ENCODE data around the gene LYRM2.
"Not testable (repeated sequence)": the region's sequence is repeated elsewhere in the genome, so short reads cannot be mapped to it uniquely, and the experiment has no call there.

LYRM2 gene

DNA sequence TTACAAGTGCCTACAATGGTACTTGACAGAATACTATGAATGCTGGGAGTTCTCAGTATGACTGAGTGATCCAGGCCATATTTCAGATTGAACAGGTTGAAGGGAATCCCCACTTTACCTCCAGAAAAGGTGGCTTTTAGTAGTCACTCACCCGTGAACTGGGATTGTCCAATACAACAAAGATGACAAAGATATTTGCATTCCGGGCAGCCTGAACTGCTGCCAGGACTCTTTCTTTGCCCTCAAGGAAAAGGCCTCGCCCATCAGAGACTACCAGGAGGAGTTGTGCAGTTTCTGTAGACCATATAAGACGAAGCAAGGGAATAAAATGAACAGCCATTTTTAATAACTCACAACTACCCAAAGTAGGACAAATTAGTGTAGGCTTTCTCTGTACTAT lies 6.3 kb upstream of the LYRM2 start:
- DNase-seq: no peak

DNA sequence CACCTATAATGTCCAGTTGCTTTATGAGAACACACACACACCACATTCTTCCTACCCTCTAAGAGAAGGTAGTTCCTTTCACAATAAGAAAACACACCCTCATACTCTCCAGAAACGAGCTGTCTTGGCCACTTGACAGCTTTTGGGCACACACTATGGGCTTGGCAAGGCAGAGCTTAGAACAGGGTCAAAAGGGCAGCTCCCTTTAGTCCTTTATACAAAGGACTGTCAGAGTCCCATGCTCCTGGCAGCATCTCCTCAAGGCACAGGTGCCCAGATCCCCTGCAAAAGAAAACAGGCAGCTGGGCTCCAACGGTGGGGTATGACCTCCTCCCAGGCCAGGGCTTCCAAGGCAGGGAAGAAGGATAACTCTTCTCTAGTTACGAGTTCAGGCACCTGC lies 4.9 kb upstream of the LYRM2 start:
- DNase-seq: no peak

DNA sequence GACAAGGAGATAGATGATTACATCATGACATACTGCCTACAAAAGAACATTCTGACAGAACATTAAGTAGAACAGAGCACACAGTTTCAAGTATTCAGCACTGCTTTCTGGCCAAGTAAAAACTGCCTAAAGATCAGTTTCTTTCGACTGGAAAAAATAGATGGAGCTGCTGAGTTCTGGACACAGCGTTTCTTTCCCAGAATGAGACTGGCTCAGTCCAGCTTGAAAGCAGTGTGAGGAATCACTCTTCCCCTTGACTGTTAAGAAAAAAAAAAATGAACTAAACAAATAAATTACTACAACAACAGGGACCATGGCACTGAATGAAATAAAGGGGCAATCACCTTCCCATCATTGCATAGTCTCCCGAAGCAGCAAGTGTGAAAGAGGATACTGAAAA lies 4.4 kb upstream of the LYRM2 start:
- no peak for DNase-seq

DNA sequence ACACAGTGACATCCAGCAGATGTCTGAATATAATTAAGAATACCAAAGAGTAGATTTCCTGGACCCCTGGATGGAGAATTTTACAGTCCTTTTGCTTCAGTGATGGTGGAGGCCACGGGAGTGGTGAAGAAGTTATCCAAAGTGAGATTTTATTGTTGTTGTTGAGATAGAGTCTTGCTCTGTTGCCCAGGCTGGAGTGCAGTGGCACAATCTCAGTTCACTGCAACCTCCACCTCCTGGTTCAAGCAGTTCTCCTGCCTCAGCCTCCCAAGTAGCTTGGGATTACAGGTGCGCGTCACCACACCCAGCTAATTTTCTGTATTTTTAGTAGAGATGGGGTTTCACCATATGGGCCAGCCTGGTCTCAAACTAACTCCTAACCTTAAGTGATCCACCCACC lies 3.0 kb upstream of the LYRM2 start:
- not testable (repeated sequence) for DNase-seq

DNA sequence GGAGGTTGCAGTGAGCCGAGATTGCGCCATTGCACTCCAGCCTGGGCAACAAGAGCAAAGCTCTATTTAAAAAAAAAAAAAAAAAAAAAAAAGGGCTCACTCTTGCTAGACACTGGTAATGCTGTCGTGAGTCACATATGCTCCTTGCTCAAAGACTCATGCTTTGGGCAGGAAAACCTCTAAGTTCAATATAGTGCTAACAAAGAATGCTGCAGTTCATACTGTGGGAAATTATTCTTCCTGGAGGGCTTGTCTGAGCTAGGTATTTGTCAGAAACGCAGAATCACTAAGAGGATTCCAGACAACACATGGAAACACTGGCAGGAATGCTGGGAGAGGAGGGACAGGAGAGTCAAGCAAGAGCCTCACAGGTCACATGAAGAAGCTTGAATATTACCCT lies 2.3 kb upstream of the LYRM2 start:
- no peak for DNase-seq

DNA sequence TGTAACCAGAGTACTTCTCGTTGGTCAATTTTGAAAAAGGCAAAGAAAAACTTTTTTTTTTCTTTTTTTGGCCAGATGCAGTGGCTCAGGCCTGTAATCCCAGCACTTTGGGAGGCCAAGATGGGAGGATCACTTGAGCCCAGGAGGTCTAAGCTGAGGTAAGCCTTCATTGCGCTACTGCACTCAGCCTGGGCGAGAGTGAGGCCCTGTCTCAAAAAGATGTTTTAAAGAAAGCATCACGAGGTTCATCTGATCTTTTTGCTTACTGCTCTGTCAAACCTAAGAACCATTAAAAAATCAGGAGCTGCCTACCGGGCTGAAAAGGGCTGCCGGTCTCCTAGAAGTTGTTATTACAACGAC lies 607 bp downstream of the LYRM2 start:
- no peak for DNase-seq

DNA sequence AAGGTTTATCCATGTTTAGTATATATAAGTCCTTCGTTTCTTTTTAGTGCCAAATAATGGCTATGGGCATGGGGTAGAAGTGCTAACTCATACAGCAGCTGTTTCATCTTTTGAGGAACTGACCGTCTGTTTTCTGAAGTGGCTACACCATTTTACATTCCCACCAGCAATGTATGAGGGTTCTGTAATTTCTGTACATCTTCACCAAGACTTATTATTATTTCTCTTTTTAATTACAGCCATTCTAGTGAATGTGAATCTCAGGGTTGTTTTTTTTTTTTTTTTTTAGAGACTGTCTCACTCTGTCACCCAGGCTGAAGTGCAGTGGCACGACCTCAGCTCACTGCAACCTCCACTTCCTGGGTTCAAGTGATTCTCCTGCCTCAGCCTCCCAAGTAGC lies 2.1 kb downstream of the LYRM2 start:
- not testable (repeated sequence) for DNase-seq

DNA sequence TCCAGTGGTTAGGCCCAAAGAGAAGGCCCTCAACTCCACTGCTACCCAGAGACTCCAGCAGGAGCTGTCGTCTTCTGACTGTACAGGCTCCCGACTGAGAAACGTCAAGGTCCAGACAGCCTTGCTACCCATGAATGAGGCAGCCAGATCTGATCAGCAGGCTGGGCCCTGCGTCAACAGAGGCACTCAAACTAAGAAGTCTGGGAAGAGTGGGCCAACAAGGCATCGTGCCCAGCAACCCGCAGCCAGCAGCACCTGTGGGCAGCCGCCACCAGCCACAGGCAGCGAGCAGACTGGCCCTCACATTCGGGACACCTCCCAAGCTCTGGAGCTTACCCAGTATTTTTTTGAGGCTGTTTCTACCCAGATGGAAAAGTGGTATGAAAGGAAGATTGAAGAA lies 8.1 kb downstream of the LYRM2 start:
- DNase-seq: no peak

DNA sequence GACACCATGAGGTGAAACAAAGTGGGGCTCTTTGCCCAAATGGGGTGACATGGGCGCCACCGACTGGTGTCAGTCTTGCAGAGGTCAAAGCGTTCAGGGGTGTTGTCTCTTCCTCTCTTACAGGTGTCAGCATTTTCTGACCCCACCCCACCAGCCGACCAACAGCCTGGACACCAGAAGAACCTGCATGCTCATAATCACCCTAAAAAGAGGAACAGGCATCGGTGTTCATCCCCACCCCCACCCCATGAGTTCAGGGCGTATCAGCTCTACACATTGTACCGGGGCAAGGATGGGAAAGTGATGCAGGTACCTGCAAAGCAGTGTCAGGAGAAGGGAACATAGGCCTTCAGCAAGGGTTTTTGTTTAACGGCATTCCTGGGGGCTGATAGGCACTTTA lies 14.8 kb downstream of the LYRM2 start:
- no peak for DNase-seq

DNA sequence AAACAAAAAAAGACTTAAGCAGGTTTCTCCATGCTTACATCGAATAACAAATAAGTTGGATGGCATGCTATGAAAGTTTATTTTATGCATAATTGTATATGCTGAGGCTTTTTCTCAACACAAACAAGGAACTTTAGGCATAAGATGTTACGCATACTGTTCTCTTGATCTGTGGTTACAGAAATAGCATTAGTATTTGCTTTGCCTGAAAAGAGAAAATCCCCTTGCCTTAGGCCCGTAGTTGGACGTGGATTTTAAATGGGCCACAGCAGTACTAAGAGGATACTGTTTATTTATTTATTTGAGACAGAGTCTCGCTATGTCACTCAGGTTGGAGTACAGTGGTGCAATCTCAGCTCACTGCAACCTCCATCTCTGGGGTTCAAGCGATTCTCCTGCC lies 19.0 kb downstream of the LYRM2 start:
- DNase-seq: no peak

DNA sequence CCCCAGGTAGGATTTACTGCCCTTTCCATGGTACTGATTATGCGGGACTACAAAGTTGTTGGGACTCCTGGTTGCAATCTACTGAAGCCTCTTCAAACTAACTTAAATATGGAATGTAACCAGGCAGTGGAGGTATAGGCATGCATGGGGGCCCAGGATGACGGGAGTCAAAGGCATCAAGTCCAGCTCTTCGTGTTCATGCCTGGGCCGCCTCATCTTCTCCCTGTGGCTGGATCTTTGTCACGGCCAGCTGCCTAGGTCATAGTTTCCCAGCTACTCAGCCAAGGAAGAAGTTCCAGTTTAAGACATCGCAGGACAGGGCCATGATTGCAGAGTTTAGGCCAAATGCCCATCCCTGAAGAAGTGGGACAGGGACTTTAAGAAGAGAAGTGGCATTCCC lies 20.5 kb downstream of the LYRM2 start:
- DNase-seq: no peak

DNA sequence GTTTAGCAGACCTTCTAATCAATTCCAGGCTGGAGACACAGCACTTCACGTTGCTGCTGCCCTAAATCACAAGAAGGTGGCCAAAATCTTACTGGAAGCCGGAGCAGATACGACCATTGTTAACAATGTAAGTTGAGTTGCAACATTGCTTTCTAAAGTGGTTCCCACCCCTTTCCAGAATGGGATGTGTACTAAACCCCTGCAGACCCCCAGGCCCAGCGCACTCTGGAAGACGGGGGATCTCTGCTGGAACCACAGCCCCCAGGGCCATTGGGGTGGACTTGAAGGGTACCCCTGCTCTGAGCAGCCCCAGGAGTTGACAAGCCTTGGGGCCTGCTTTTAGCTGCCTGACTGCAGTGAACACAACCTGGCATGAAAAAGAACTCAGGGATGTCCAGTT lies 22.0 kb downstream of the LYRM2 start:
- DNase-seq: no peak

DNA sequence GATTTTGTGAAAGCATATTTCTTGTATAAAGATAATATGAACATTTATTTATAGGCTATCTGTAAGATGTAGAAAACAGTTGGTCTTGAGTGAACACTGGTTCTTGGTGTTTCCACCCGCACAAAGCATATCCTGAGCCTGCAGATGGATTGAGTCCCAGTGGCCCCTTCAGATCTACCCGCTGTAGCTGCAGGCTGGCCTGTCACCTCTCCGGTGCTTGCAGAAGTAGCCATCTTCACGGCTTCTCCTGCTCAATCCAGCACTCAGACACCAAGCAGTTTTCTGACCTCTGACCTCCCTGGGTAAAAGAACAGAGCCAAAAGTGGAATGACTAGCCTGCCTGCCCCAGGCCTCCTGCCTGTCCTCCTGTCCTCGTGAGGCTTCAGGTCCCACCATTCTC lies 22.7 kb downstream of the LYRM2 start:
- no peak for DNase-seq

DNA sequence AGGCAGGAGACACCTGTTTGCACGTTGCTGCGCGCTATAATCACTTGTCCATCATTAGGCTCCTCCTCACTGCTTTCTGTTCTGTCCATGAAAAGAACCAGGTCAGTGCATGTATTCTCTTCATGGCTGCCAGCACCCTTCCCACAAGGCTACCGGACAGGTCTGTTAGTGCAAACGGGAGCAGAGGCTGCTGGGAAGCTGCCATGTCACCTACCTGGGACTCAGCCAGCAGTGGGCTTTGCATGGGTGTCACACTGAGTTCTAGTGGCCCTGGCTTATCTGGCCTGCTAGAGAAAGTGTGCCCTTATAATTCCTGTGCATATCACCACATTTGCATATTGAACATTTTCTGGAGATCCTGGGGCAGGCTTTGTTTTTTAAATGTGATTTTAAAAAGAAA lies 24.8 kb downstream of the LYRM2 start:
- DNase-seq: no peak

DNA sequence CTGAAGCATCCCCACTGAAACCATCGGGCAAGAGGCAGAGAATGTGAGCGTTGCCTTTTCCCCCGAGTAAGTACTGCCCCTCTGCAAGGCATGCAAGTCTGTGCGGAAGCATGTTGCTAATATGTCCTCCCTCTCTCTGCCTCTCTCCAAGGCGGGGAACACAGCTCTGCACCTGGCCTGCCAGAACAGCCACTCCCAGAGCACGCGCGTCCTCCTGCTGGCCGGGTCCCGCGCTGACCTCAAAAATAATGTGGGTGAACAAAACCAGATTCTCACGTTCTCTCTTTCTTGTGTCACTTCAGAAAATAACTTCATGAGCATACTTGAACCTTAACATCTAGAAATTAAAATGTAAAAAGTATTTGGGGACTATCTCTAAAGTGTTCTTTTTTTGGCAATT lies 26.4 kb downstream of the LYRM2 start:
- no peak for DNase-seq

DNA sequence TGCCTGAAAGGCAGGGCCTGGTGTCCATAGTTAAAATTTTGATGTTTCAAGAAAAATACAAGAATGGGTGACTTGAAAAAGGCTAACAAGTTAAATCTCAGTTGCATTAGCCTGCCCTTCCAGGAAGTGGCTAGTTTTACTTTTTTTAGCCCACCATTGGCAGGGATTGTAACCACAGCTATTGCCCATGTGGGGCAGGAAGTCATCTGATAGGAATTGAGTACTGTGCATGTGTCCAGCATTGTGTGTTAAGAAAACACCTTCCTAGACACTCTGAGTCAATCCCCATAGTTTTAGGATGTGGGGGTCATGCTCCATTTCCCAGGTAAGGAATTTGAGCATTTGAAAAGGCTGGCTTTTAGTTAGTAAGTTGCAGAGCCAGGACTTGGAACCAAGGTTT lies 26.9 kb downstream of the LYRM2 start:
- DNase-seq: no peak

DNA sequence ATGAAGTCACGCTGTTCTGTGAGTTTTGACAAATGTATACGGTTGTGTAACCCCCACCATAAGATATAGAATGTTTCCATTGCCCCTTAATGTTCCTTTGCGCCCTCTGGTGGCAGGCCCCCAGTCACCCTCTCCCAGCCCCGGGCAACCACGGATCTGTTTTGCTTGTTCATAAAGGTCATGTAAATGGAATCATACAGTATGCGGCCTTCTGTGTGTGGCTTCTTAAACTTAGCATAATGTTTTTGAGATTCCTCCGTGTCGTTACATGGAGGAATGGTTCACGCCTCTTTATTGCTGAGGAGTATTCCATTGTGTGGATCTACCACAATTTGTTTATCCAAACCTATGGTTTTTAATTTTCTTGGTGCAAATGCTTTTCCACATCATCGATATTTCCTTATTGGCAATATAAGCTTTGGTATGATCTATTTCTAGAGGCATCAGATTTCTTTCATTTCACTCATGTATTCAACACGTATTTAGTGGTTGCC lies 28.4 kb downstream of the LYRM2 start:
- peak; percentile 71 for DNase-seq

DNA sequence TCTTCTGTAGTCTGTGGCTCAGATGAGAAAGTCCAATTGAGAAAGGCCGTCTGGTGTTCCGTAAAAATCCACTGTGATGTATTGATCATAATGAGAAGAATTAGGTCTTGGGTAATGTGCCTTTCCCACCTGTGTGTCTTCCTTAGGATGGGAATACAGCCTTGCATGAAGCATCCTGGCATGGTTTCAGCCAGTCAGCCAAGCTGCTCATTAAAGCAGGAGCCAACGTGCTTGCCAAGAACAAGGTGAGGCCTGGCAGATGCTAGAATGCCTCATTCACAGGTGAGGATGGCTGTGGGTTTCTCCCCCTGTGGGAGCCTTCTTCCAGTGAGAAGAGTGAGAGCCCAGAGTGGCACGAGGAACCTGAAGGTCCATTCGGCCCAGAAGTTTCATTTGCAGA lies 32.7 kb downstream of the LYRM2 start:
- no peak for DNase-seq

DNA sequence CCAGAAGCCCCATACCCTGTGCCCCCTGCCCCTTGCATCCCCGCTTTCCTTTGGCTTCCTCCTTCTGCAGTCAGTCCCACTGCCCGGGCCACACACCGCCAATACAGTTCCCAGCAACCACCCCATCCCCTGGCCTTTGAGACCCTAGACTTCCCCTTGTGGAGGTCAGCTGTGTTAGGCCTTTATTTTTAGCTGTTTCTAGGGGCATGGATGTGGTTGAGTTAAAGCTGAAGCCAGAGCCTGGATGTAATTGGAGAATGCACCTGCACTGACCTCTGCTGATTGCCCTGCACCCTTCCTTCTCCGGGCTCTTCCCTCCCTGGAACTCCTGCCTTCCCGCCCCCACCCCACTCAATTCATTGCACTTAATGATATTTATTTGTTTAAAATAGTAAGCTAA lies 33.9 kb downstream of the LYRM2 start:
- no peak for DNase-seq

DNA sequence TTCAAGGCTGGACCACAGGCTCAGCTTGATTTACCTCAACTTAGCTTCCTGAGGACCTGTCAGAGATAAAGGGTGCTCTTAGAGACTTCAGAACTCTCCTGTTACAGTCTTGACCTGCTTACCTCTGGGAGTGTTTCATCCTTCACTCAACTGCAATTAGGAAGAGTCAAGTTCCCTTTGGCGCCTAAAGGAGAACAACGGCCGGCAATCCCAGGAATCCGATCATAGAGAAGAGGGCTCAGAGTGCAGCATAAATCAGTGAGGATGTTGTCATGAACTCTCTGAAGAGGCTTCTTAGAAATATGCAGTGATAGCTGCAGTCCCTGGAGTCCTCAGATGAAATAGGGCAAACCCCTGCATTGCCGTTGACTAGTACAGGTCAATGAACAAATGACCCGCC lies 36.4 kb downstream of the LYRM2 start:
- DNase-seq: no peak

DNA sequence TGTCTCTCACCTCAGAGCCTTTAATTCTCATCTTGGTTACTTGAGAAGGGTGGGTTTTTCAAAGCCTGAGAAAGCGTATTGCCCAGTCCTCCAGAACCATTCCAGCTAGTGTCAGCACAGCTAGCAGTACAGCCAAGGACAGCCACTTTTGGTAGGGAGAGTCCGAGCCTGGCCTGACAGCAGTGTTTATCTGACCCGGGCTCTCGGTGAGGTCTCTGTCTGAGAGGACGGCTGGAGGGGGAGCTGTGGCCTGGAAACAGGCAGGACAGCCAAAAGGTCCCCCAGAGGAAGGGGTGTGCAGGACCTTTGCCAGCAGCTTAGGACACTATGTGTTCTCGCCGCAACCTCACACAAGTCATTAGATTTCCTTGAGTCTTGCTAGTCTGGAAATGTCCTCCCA lies 38.8 kb downstream of the LYRM2 start:
- no peak for DNase-seq

DNA sequence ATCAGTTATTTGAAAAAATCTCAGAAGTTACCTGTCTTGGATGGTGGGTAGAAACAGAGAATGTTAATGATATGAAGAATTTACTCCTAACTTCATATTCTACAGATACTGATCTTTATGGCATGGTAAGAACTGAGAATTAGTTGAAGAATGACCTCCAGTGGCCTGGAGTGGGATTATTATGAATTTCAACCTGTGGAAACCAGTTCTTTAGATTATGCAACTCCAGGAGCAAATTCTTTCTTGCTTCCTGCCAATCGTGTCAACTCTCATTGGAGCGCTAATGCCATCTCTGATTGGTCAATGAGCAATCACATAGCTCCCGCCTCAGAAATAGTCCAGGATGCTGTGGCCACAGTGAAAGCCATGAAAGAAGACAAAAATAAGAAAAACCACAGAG lies 40.6 kb downstream of the LYRM2 start:
- DNase-seq: no peak

DNA sequence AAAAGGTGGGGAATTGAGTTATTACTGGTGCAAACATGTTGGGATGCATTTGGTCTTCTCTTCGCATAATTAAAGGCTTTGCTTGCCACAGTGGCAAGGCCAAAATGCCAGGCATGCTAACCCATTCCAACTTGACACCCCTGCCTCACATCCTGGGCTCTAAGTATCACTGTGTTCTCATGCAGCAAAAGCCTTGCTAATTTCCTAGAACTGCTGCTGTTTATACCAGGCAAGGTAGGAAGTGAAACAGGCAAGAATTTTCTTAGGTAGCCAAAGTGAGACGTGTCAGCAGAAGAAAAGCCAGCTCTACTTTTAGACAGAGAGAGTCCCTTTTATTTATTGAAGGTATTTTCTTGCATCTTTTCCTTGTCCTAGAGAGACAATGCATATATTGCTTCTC lies 41.2 kb downstream of the LYRM2 start:
- no peak for DNase-seq

DNA sequence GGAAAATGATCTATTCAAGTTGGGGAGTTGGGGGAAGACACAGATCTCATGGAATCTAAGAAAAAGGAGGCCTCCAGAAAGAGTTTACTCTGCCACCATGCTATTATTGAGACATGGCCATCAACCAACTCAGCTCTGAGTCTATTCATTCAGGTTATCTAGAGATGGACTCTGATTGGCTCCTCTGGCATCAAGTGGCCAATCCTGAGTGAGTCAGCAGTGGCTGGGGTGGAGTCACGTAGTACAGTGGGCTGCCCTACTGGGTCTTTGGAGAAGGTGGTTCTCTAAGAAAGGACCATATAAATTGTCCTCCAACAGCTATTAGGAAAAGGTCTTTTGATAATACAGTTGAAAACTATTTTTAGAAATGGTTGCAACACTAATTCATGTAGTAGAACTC lies 42.1 kb downstream of the LYRM2 start:
- no peak for DNase-seq

DNA sequence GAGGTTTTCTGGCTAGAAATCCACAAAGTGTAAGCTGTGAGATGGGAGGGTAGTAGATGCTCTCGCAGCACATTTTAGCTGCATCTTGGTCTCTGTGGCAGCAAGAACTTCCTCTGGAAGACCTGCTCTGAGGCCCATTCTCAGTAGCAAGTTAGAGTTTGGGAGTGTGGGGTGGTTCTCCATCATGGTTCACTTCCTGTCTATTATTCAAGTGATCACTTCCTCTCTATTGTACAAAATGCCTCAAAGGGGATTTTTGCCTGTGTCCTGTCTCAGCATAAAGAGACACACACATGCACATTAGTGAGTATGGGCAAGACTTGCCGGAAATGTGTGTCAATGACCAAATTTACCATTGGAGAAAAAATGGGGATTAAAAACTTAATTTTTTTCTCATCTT lies 42.5 kb downstream of the LYRM2 start:
- no peak for DNase-seq

DNA sequence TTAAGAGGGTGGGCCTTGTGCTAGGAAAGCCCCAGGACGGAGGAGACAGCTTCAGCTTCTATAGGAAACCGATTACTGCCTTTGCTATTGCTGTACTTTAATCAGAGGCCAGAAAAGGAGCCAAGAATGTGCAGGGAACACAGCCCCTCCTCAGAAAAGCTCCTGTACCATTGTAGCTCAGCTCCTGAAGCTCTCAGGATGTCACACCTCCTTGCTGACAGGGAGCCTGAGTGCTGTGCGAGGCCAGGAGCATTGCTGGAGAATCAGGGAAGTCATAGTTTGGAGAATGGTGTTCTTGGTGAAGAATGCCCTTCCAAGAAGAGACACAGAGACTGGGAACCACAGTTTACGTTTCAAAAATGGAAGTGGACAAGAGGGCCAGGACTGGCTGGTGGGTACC lies 46.8 kb downstream of the LYRM2 start:
- DNase-seq: no peak
